Neuronal stem cell (in vitro differentiated cells): ENCODE measurements around the gene SSBP3.

Source experiments
- DNase-seq: peaks from one replicate; pipeline ENCODE4 v3.0.0-alpha.2; 2013; ENCODE audit warnings: low spot score
- H2AFZ ChIP-seq: one replicate; pipeline ENCODE4 v1.6.1; 2013; ENCODE audit warnings: mild to moderate bottlenecking, low read length, inconsistent platforms
- H2AK5ac ChIP-seq: 2 replicates; pipeline ENCODE4 v1.6.1; 2013; ENCODE audit warnings: low read depth, mild to moderate bottlenecking, inconsistent platforms, low read length, moderate library complexity, mixed read lengths
- H2BK120ac ChIP-seq: 2 replicates; pipeline ENCODE4 v1.6.1; 2013; ENCODE audit warnings: low read depth, mild to moderate bottlenecking, inconsistent platforms, low read length, moderate library complexity, mixed read lengths
- H2BK12ac ChIP-seq: one replicate; pipeline ENCODE4 v1.6.1; 2013; ENCODE audit warnings: low read length, inconsistent platforms
- H2BK15ac ChIP-seq: 2 replicates; pipeline ENCODE4 v1.6.1; 2013; ENCODE audit warnings: mild to moderate bottlenecking, low read length, inconsistent platforms, mixed read lengths
- H2BK5ac ChIP-seq: one replicate; pipeline ENCODE4 v1.6.1; 2013; ENCODE audit warnings: inconsistent platforms, mild to moderate bottlenecking, low read length, moderate library complexity
- H3K14ac ChIP-seq: one replicate; pipeline ENCODE4 v1.6.1; 2013; ENCODE audit warnings: low read length, inconsistent platforms
- H3K18ac ChIP-seq: 2 replicates; pipeline ENCODE4 v1.6.1; 2013; ENCODE audit warnings: low read length, inconsistent platforms
- H3K23ac ChIP-seq: 2 replicates; pipeline ENCODE4 v1.6.1; 2013; ENCODE audit warnings: low read depth, mild to moderate bottlenecking, mixed read lengths, low read length, inconsistent platforms; ENCODE audit not compliant: poor library complexity
- H3K27ac ChIP-seq: replicated peaks from 3 replicates; pipeline ENCODE4 v1.5.1; 2013; ENCODE audit warnings: low read length, inconsistent platforms
- H3K27me3 ChIP-seq, 3 experiments: 2 replicates each; pipeline ENCODE4 v1.6.1; 2013; ENCODE audit warnings: low read length in 3 of 3, mild to moderate bottlenecking in 2 of 3, inconsistent platforms in 1 of 3, low read depth in 1 of 3, mixed read lengths in 1 of 3, moderate library complexity in 1 of 3; ENCODE audit not compliant: control insufficient read depth in 3 of 3, insufficient read depth in 3 of 3
- H3K36me3 ChIP-seq, 2 donors: replicated peaks in 1 of 2; 2 replicates each; pipeline ENCODE4 v1.6.1; 2013; ENCODE audit warnings: low read length in 2 of 2; ENCODE audit not compliant: control insufficient read depth in 2 of 2, insufficient read depth in 2 of 2
- H3K4ac ChIP-seq: 2 replicates; pipeline ENCODE4 v1.6.1; 2013; ENCODE audit warnings: inconsistent platforms, mild to moderate bottlenecking, low read length, moderate library complexity
- H3K4me1 ChIP-seq, 2 donors: 1 replicate in 1 of 2; 2 replicates in 1 of 2; pipeline ENCODE4 v1.6.1; 2013; ENCODE audit warnings: low read length in 2 of 2, low read depth in 1 of 2; ENCODE audit not compliant: control insufficient read depth in 2 of 2, insufficient read depth in 1 of 2
- H3K4me2 ChIP-seq: one replicate; pipeline ENCODE4 v1.6.1; 2013; ENCODE audit warnings: mild to moderate bottlenecking, low read length, inconsistent platforms; ENCODE audit not compliant: insufficient read depth, poor library complexity, severe bottlenecking
- H3K4me3 ChIP-seq, 2 donors: 2 replicates each; pipeline ENCODE4 v1.5.1; 2013; ENCODE audit warnings: low read length in 2 of 2, mild to moderate bottlenecking in 2 of 2, inconsistent platforms in 1 of 2, moderate library complexity in 1 of 2
- H3K79me1 ChIP-seq: one replicate; pipeline ENCODE4 v1.6.1; 2013; ENCODE audit warnings: low read depth, mild to moderate bottlenecking, inconsistent platforms, low read length, moderate library complexity
- H3K9ac ChIP-seq: one replicate; pipeline ENCODE4 v1.6.1; 2013; ENCODE audit warnings: mild to moderate bottlenecking, low read depth, low read length, inconsistent platforms; ENCODE audit not compliant: poor library complexity
- H3K9me3 ChIP-seq, 2 donors: replicated peaks in 1 of 2; 2 replicates each; pipeline versions ENCODE3 to v1.6.1; 2013; ENCODE audit warnings: low read length in 2 of 2, mild to moderate bottlenecking in 2 of 2, inconsistent platforms in 1 of 2, low read depth in 1 of 2, mixed read lengths in 1 of 2, moderate library complexity in 1 of 2; ENCODE audit not compliant: control insufficient read depth in 2 of 2, insufficient read depth in 1 of 2
- H4K8ac ChIP-seq: one replicate; pipeline ENCODE4 v1.6.1; 2013; ENCODE audit warnings: low read depth, mild to moderate bottlenecking, inconsistent platforms, low read length, moderate library complexity
- H4K91ac ChIP-seq: one replicate; pipeline ENCODE4 v1.6.1; 2013; ENCODE audit warnings: low read length, low read depth, mild to moderate bottlenecking, inconsistent platforms; ENCODE audit not compliant: poor library complexity
- WGBS, 2 donors: extraction: QIAGEN DNeasy Blood & Tissue Kit; methylation state at CpG; one replicate each; pipeline ENCODE4 v1.1.7; 2013; ENCODE audit warnings: missing lambda C conversion rate in 2 of 2, mixed read lengths in 1 of 2; ENCODE audit not compliant: insufficient read length in 2 of 2, insufficient replicate concordance in 1 of 2; ENCODE audit errors: extremely low coverage in 2 of 2; 5-methylcytosine and 5-hydroxymethylcytosine counted together

The SSBP3 gene

GRCh38 chr1:54364995-54365394, 41.2 kb downstream of the SSBP3 start:
- Histone ChIP-seq H2BK5ac (no peak overlapping the region), H2AFZ (no peak overlapping the region), H3K9ac (no peak overlapping the region), H4K91ac (no peak overlapping the region), H2BK120ac (no peak overlapping the region), H3K79me1 (peaks cover 3% of the 10 kb centered on the region), H3K18ac (no peak overlapping the region), H3K4me2 (no peak overlapping the region), H2BK12ac (no peak overlapping the region), H3K27me3 (no peaks in the 10 kb centered on the region), H4K8ac (no peak overlapping the region), H3K4ac (no peak overlapping the region), H3K14ac (no peak overlapping the region), H3K4me3 (no peak overlapping the region), H3K36me3 (peaks cover 3 to 84% of the 10 kb centered on the region in 2 donors), H3K23ac (no peak overlapping the region), H3K9me3 (no peaks in the 10 kb centered on the region), H2BK15ac (no peak overlapping the region), H2AK5ac (no peak overlapping the region), H3K27ac (no peak overlapping the region), H3K4me1 (peaks cover 6% of the 10 kb centered on the region in 2 donors)
- DNase-seq = no peak
- WGBS, 2 donors = no CpG with 5 or more reads among the region's 10 CpGs

- H3K4ac ChIP-seq = no peak overlapping the region
- WGBS, 2 donors = no CpG with 5 or more reads among the region's 5 CpGs
- H3K27ac ChIP-seq = no peak overlapping the region
Observed at GRCh38 chr1:54364582-54364981, 41.6 kb downstream of the SSBP3 start.

GRCh38 chr1:54363925-54364324, 42.3 kb downstream of the SSBP3 start:
- peaks cover 3% of the 10 kb centered on the region for H3K79me1 ChIP-seq
- H2BK120ac ChIP-seq = no peak overlapping the region
- no peak overlapping the region for H3K4me3 ChIP-seq
- no peak overlapping the region for H3K23ac ChIP-seq
- no peak overlapping the region for H2AK5ac ChIP-seq
- H3K18ac ChIP-seq = no peak overlapping the region
- H3K4me1 ChIP-seq = peaks cover 6 to 8% of the 10 kb centered on the region in 2 donors
- H3K36me3 ChIP-seq = peaks cover 1 to 85% of the 10 kb centered on the region in 2 donors
- no peak overlapping the region for H3K4ac ChIP-seq
- no peaks in the 10 kb centered on the region for H3K9me3 ChIP-seq
- no peak overlapping the region for H3K14ac ChIP-seq
- H3K27ac ChIP-seq = no peak overlapping the region
- H3K27me3 ChIP-seq = no peaks in the 10 kb centered on the region
- no peak overlapping the region for H2AFZ ChIP-seq
- no peak overlapping the region for H2BK5ac ChIP-seq
- H3K4me2 ChIP-seq = no peak overlapping the region
- no peak overlapping the region for H2BK12ac ChIP-seq
- no peak overlapping the region for H2BK15ac ChIP-seq
- no peak overlapping the region for H4K8ac ChIP-seq
- H4K91ac ChIP-seq = no peak overlapping the region
- no peak overlapping the region for H3K9ac ChIP-seq
- DNase-seq = no peak

More at GRCh38 chr1:54364582-54364981, 41.6 kb downstream of the SSBP3 start:
- H2BK120ac ChIP-seq = no peak overlapping the region
- no peak overlapping the region for H4K91ac ChIP-seq
- no peak overlapping the region for H2BK5ac ChIP-seq
- H2BK15ac ChIP-seq = no peak overlapping the region
- H3K14ac ChIP-seq = no peak overlapping the region
- H3K9ac ChIP-seq = no peak overlapping the region
- no peak overlapping the region for H3K18ac ChIP-seq
- no peaks in the 10 kb centered on the region for H3K27me3 ChIP-seq
- peaks cover 6 to 7% of the 10 kb centered on the region in 2 donors for H3K4me1 ChIP-seq
- no peak overlapping the region for H3K23ac ChIP-seq
- H3K36me3 ChIP-seq = peaks cover 1 to 84% of the 10 kb centered on the region in 2 donors
- H3K4me3 ChIP-seq = no peak overlapping the region
- H3K4me2 ChIP-seq = no peak overlapping the region
- no peak for DNase-seq
- no peak overlapping the region for H2BK12ac ChIP-seq
- no peak overlapping the region for H2AK5ac ChIP-seq
- H3K9me3 ChIP-seq = no peaks in the 10 kb centered on the region
- H3K79me1 ChIP-seq = peaks cover 3% of the 10 kb centered on the region
- H2AFZ ChIP-seq = no peak overlapping the region
- H4K8ac ChIP-seq = no peak overlapping the region

GRCh38 chr1:54362881-54363340, 43.3 kb downstream of the SSBP3 start:
- H2BK120ac ChIP-seq = no peak overlapping the region
- H2AFZ ChIP-seq = no peak overlapping the region
- no peak overlapping the region for H4K91ac ChIP-seq
- DNase-seq = no peak
- peaks cover 1 to 85% of the 10 kb centered on the region in 2 donors for H3K36me3 ChIP-seq
- no peak overlapping the region for H3K23ac ChIP-seq
- no peak overlapping the region for H2BK5ac ChIP-seq
- H3K4me1 ChIP-seq = peaks cover 6 to 8% of the 10 kb centered on the region in 2 donors
- no peak overlapping the region for H3K4me3 ChIP-seq
- no peak overlapping the region for H2AK5ac ChIP-seq
- no peak overlapping the region for H3K9ac ChIP-seq
- H2BK12ac ChIP-seq = no peak overlapping the region
- no peak overlapping the region for H3K18ac ChIP-seq
- H2BK15ac ChIP-seq = no peak overlapping the region
- H3K4ac ChIP-seq = no peak overlapping the region
- no CpG with 5 or more reads among the region's 2 CpGs for WGBS, 2 donors
- H3K79me1 ChIP-seq = peaks cover 7% of the 10 kb centered on the region
- H3K27me3 ChIP-seq = no peaks in the 10 kb centered on the region
- H3K14ac ChIP-seq = no peak overlapping the region
- H4K8ac ChIP-seq = no peak overlapping the region
- H3K4me2 ChIP-seq = no peak overlapping the region
- H3K9me3 ChIP-seq = no peaks in the 10 kb centered on the region
- H3K27ac ChIP-seq = no peak overlapping the region
